PC-9 (cell line): ENCODE measurements around the gene ZNF778. TPM values are rescaled to one million over a fixed set of nuclear protein-coding genes. Genes with fewer than 3 reads are reported as not detected.

Source experiments
- BruUV-seq: library from RNA; stranded (reverse); fragments of 400-500 nt; replicated peaks from 2 replicates; lab custom pipeline; 2021; lab: Mats Ljungman, UMichigan
- CTCF ChIA-PET: fragments of 300-600 bp; sonication (Branson Sonifier 250); formaldehyde crosslinking; loops from one replicate; lab custom pipeline; 2022; ENCODE audit warnings: antibody characterized with exemption; lab: Charles Lee
- POLR2A ChIA-PET: fragments of 300-600 bp; sonication (Branson Sonifier 250); formaldehyde crosslinking; loops from one replicate; lab custom pipeline; 2022; ENCODE audit warnings: antibody characterized with exemption; ENCODE audit not compliant: unreplicated experiment; lab: Charles Lee
- DNase-seq, 2 experiments: peaks; one replicate each; pipeline versions ENCODE4 v3.0.0 to v3.0.0-alpha.2; 2015 to 2022; ENCODE audit warnings: mixed read lengths in 1 of 2
- H2AFZ ChIP-seq: fragments of 200-600 bp; sonication (generic); 2 replicates; pipeline ENCODE4 v1.8.1; 2017; ENCODE audit warnings: antibody characterized with exemption
- H3F3A ChIP-seq: fragments of 200-600 bp; sonication (generic); 2 replicates; pipeline ENCODE4 v1.8.1; 2017; ENCODE audit warnings: antibody characterized with exemption, mild to moderate bottlenecking, low read depth; ENCODE audit not compliant: insufficient read depth
- H3K27ac ChIP-seq: fragments of 200-600 bp; sonication (generic); 2 replicates; pipeline ENCODE4 v1.6.1; 2016; ENCODE audit warnings: mixed run types
- H3K27me3 ChIP-seq: fragments of 200-600 bp; sonication (generic); 2 replicates; pipeline ENCODE4 v1.6.1; 2016; ENCODE audit warnings: low read depth, mixed run types; ENCODE audit not compliant: insufficient read depth
- H3K36me3 ChIP-seq: fragments of 200-600 bp; sonication (generic); 2 replicates; pipeline ENCODE4 v1.6.1; 2016; ENCODE audit warnings: low read depth, mixed run types
- H3K4me1 ChIP-seq: fragments of 200-600 bp; sonication (generic); replicated peaks from 2 replicates; pipeline ENCODE4 v1.6.1; 2016; ENCODE audit warnings: mixed run types; ENCODE audit not compliant: insufficient read depth
- H3K4me2 ChIP-seq: fragments of 200-600 bp; sonication (generic); 2 replicates; pipeline ENCODE4 v1.6.1; 2017; ENCODE audit warnings: mixed run types
- H3K4me3 ChIP-seq: fragments of 200-600 bp; sonication (generic); 2 replicates; pipeline ENCODE4 v1.6.1; 2016; ENCODE audit warnings: mixed run types
- H3K79me2 ChIP-seq: fragments of 200-600 bp; sonication (generic); 2 replicates; pipeline ENCODE4 v1.6.1; 2017; ENCODE audit warnings: low read depth, mixed run types
- H3K9me2 ChIP-seq: fragments of 200-600 bp; sonication (generic); 2 replicates; pipeline ENCODE4 v1.8.1; 2017; ENCODE audit warnings: mild to moderate bottlenecking; ENCODE audit not compliant: insufficient read depth
- H3K9me3 ChIP-seq: fragments of 200-600 bp; sonication (generic); 2 replicates; pipeline ENCODE4 v1.8.1; 2016; ENCODE audit warnings: low read depth; ENCODE audit not compliant: insufficient read depth
- H4K20me1 ChIP-seq: fragments of 200-600 bp; sonication (generic); 2 replicates; pipeline ENCODE4 v1.8.1; 2017; ENCODE audit not compliant: insufficient read depth
- EZH2 ChIP-seq: fragments of 200-600 bp; sonication (generic); IDR thresholded peaks from 2 replicates; pipeline ENCODE4 v1.8.0; 2017; ENCODE audit warnings: antibody characterized with exemption, low read depth
- intact Hi-C: fragments of 100-400 bp; cut with micrococcal nuclease; formaldehyde crosslinking; loops from one replicate; pipeline ENCODE4 v1.10.0; 2022; ENCODE audit not compliant: unreplicated experiment
- total RNA-seq: library from RNA; stranded (reverse); gene quantifications from 2 replicates; pipeline ENCODE4 v1.2.3, GENCODE V29; 2021
- TF ChIP-seq, protein P1 (sequence below): fragments of 200-600 bp; sonication (generic); conservative IDR thresholded peaks from 2 replicates; pipeline ENCODE4 v1.6.1; 2017; ENCODE audit warnings: mixed run types, antibody characterized with exemption, mild to moderate bottlenecking, moderate library complexity

Gene ZNF778
- total RNA-seq, 1 experiment from 2014 or later = 9.5 TPM

DNA sequence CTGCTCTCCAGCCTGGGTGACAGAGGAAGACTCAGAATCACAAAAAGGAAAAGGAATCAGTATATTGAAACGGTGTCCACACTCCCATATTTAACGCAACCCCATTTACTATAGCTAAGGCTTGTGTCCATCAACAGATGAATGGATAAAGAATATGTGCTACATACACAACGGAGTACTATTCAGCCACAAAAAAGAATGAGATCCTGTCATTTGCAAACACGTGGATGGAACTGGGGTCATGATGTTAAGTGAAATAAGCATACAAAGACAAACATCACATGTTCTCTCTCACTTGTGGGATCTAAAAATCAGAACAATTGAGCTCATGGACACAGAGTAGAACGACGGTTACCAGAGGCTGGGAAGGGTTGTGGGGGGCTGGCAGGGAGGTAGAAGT lies 55.1 kb downstream of the ZNF778 start:
- H3K4me3 ChIP-seq = no peak overlapping the region
- H3F3A ChIP-seq = peaks cover 32% of the 10 kb centered on the region; the same call in 1 of the 2 replicates
- no peak overlapping the region for H2AFZ ChIP-seq
- intact Hi-C loops = no loop called here
- H4K20me1 ChIP-seq = peaks cover 85% of the 10 kb centered on the region
- H3K79me2 ChIP-seq = no peaks in the 10 kb centered on the region
- H3K4me1 ChIP-seq = no peaks in the 10 kb centered on the region
- H3K27me3 ChIP-seq = no peaks in the 10 kb centered on the region
- no peak overlapping the region for H3K4me2 ChIP-seq
- ChIA-PET CTCF (no interaction called here), POLR2A (interaction anchor here (0.5 kb wide), 1 partner anchor 381 kb away, joined by 3 read pairs; no protein-coding TSS in a partner anchor)
- BruUV-seq = no TSS peak
- no peak overlapping the region for H3K27ac ChIP-seq
- H3K36me3 ChIP-seq = peaks cover 34% of the 10 kb centered on the region
- H3K9me3 ChIP-seq = no peaks in the 10 kb centered on the region
- TF ChIP-seq, protein P1, sequence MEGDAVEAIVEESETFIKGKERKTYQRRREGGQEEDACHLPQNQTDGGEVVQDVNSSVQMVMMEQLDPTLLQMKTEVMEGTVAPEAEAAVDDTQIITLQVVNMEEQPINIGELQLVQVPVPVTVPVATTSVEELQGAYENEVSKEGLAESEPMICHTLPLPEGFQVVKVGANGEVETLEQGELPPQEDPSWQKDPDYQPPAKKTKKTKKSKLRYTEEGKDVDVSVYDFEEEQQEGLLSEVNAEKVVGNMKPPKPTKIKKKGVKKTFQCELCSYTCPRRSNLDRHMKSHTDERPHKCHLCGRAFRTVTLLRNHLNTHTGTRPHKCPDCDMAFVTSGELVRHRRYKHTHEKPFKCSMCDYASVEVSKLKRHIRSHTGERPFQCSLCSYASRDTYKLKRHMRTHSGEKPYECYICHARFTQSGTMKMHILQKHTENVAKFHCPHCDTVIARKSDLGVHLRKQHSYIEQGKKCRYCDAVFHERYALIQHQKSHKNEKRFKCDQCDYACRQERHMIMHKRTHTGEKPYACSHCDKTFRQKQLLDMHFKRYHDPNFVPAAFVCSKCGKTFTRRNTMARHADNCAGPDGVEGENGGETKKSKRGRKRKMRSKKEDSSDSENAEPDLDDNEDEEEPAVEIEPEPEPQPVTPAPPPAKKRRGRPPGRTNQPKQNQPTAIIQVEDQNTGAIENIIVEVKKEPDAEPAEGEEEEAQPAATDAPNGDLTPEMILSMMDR = no peak
- TF ChIP-seq EZH2 = no peak
- H3K9me2 ChIP-seq = no peaks in the 10 kb centered on the region
- DNase-seq = no peak

DNA sequence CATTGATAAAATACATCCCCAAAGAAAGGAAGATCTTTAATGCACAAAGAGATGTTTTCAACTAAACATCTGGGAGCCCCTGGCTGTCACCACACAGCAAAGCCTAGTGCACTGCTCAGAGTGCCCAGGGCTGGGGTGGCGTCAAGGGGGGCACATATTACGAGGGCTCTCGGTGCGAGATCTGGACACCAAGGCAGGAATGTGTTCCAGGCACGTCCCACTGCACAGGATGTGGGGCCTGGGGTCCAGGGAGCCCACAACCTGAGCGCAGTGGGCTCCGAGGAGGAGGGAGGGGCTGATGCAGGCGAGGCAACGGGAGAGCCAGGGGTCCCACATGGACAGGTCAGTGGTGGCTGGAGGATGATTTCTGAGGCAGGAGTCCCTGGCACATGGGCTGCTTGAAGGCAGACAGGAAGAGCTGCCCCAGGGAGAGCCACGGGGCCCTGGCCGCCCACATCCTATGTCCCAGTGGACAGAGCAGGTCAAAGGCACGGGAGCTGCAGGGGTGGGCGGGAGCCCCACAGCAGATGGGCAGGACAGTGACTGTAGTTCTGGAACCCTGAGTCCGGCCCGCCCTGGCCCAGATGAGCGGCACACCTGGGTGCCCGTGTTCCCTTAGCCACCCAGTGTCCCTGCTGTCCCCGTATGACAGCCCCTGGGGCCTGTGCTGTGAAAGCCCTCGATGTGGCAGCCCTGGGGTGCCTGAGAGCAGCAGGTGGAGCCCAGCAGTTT lies 56.4 kb downstream of the ZNF778 start:
- peaks cover 28% of the 10 kb centered on the region; the same call in 1 of the 2 replicates for H3F3A ChIP-seq
- H3K9me2 ChIP-seq = no peaks in the 10 kb centered on the region
- intact Hi-C loops = no loop called here
- no TSS peak for BruUV-seq
- no peak overlapping the region for H3K27ac ChIP-seq
- H3K79me2 ChIP-seq = no peaks in the 10 kb centered on the region
- peaks cover 33% of the 10 kb centered on the region for H3K36me3 ChIP-seq
- DNase-seq = no peak
- no peak overlapping the region for H2AFZ ChIP-seq
- peaks cover 93% of the 10 kb centered on the region for H4K20me1 ChIP-seq
- H3K9me3 ChIP-seq = no peaks in the 10 kb centered on the region
- no peaks in the 10 kb centered on the region for H3K27me3 ChIP-seq
- no peak overlapping the region for H3K4me2 ChIP-seq
- no peaks in the 10 kb centered on the region for H3K4me1 ChIP-seq
- H3K4me3 ChIP-seq = no peak overlapping the region
- ChIA-PET CTCF (no interaction called here), POLR2A (no interaction called here)
- TF ChIP-seq, protein P1 = no peak
- no peak for TF ChIP-seq EZH2

DNA sequence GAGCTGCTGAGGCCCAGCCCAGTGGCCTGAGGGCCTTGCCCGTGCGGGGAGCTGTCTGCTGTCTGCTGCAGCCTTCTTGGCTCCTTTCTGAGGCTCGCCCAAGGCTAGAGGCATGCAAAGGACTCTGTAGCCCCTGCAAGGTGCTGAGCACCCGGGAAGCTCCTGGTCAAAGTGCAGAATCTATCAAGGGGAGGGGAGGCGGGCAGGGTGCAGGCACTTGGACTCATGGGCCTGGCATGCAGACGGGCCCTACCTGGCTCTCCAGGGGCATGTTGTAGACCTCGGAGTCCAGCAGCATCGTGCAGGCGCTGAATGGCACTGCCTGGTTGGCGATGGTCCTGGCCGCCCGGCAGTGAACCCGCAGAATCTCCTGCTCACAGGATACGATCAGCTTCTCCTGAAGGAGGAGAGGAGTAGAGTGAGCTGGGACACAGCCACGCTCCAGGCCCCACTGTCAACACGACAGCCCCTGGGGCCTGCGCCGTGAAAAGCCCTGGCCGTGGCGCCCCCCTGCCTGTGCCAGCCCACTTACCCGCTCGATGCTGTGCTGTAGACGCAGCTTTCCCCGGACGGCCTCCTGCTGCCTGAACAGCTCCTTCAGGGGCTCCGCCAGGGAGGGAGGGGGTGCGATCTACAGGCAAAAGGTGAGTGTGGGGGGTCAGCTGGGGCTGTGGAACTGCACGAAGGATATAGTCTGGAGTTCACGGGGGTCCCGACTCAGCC lies 57.2 kb downstream of the ZNF778 start:
- Histone ChIP-seq H3K36me3 (peaks cover 31% of the 10 kb centered on the region), H3K4me3 (no peak overlapping the region), H3K79me2 (no peaks in the 10 kb centered on the region), H2AFZ (no peak overlapping the region), H3K4me1 (no peaks in the 10 kb centered on the region), H3K4me2 (no peak overlapping the region), H4K20me1 (peaks cover 85% of the 10 kb centered on the region), H3K27me3 (no peaks in the 10 kb centered on the region), H3F3A (peaks cover 20% of the 10 kb centered on the region; the same call in 1 of the 2 replicates), H3K27ac (no peak overlapping the region), H3K9me3 (no peaks in the 10 kb centered on the region), H3K9me2 (no peaks in the 10 kb centered on the region)
- DNase-seq = no peak
- intact Hi-C loops = no loop called here
- TF ChIP-seq, protein P1 = no peak
- TF ChIP-seq EZH2 = no peak
- CTCF ChIA-PET = no interaction called here
- POLR2A ChIA-PET = interaction anchor here (0.6 kb wide), 1 partner anchor 27 kb away, joined by 6 read pairs; no protein-coding TSS in a partner anchor
- BruUV-seq = no TSS peak
